Mesendoderm (in vitro differentiated cells): ENCODE measurements around the gene ADARB2.
A peak's percentile ranks its signal among the peaks of the same experiment; 100 is the strongest.

Experiments used
- DNase-seq: peaks from one replicate; pipeline ENCODE4 v3.0.0; 2013
- H2AK5ac ChIP-seq: 2 replicates; pipeline ENCODE4 v1.6.1; 2013; ENCODE audit warnings: low read length, inconsistent platforms
- H2BK120ac ChIP-seq: 2 replicates; pipeline ENCODE4 v1.6.1; 2013; ENCODE audit warnings: low read depth, mild to moderate bottlenecking, low read length, moderate library complexity, mixed read lengths
- H2BK15ac ChIP-seq: replicated peaks from 2 replicates; pipeline ENCODE4 v1.6.1; 2013; ENCODE audit warnings: low read depth, mild to moderate bottlenecking, moderate library complexity
- H2BK5ac ChIP-seq: 2 replicates; pipeline ENCODE4 v1.6.1; 2013; ENCODE audit warnings: low read length, inconsistent platforms
- H3K18ac ChIP-seq: 2 replicates; pipeline ENCODE4 v1.6.1; 2013; ENCODE audit warnings: mild to moderate bottlenecking, low read length, mixed read lengths
- H3K23ac ChIP-seq: one replicate; pipeline ENCODE4 v1.6.1; 2013; ENCODE audit warnings: low read length
- H3K27ac ChIP-seq: 2 replicates; pipeline ENCODE4 v1.5.1; 2013; ENCODE audit warnings: low read depth, mild to moderate bottlenecking, inconsistent platforms, low read length, moderate library complexity
- H3K27me3 ChIP-seq: 2 replicates; pipeline ENCODE4 v1.6.1; 2013; ENCODE audit warnings: low read length, control low read depth, mild to moderate bottlenecking, inconsistent platforms; ENCODE audit not compliant: insufficient read depth, poor library complexity
- H3K36me3 ChIP-seq: 2 replicates; pipeline ENCODE4 v1.6.1; 2013; ENCODE audit warnings: low read length, inconsistent platforms; ENCODE audit not compliant: control insufficient read depth, insufficient read depth
- H3K4ac ChIP-seq: one replicate; pipeline ENCODE4 v1.6.1; 2013; ENCODE audit warnings: low read depth, mild to moderate bottlenecking, low read length, moderate library complexity
- H3K4me1 ChIP-seq: 2 replicates; pipeline ENCODE4 v1.6.1; 2013; ENCODE audit warnings: low read depth, low read length, inconsistent platforms; ENCODE audit not compliant: control insufficient read depth
- H3K4me2 ChIP-seq: 2 replicates; pipeline ENCODE4 v1.6.1; 2013; ENCODE audit warnings: low read length
- H3K4me3 ChIP-seq: 2 replicates; pipeline ENCODE4 v1.5.1; 2013; ENCODE audit warnings: mild to moderate bottlenecking, low read length
- H3K56ac ChIP-seq: one replicate; pipeline ENCODE4 v1.6.1; 2013; ENCODE audit warnings: low read length
- H3K79me1 ChIP-seq: 2 replicates; pipeline ENCODE4 v1.6.1; 2013; ENCODE audit warnings: low read length, inconsistent platforms
- H3K79me2 ChIP-seq: 2 replicates; pipeline ENCODE4 v1.6.1; 2013; ENCODE audit warnings: mild to moderate bottlenecking, low read length; ENCODE audit not compliant: control insufficient read depth, insufficient read depth
- H3K9ac ChIP-seq: 2 replicates; pipeline ENCODE4 v1.6.1; 2013; ENCODE audit warnings: low read length, inconsistent platforms
- H4K5ac ChIP-seq: one replicate; pipeline ENCODE4 v1.6.1; 2013; ENCODE audit warnings: low read length
- H4K8ac ChIP-seq: one replicate; pipeline ENCODE4 v1.6.1; 2013; ENCODE audit warnings: low read depth, mild to moderate bottlenecking, control low read depth, low read length, moderate library complexity
- WGBS: extraction: QIAGEN DNeasy Blood & Tissue Kit; methylation state at CpG from one replicate; pipeline ENCODE4 v1.1.7; 2013; ENCODE audit warnings: low lambda C conversion rate, missing lambda C conversion rate; ENCODE audit not compliant: insufficient coverage; ENCODE audit errors: extremely low coverage; 5-methylcytosine and 5-hydroxymethylcytosine counted together

ADARB2 gene

DNA sequence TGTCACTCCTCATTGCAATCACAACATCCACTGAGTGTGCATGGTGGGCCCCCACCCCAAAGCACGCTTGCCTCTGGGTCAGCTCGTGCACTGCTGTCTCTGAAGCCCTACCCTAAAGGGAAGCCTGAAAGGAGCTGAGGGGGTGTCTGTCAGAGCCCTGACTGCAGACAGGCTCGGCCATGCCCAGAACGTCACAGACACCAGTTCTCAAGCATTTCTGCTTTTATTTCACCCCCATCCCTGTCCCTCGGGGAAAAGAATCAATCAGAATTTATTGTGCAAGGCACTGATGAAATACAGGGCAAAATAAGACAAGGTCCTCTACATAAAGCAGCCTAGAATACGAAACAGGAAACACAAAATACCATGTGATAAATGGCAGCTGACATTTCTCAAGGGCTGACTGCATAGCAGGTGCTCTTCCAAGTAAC, 449.3 kb downstream of the ADARB2 start:
- Histone ChIP-seq H2BK5ac (no peak overlapping the region), H3K79me2 (no peaks in the 10 kb centered on the region), H3K9ac (no peak overlapping the region), H3K4me2 (no peak overlapping the region), H2AK5ac (no peak overlapping the region), H4K8ac (no peak overlapping the region), H3K18ac (no peak overlapping the region), H3K27ac (no peak overlapping the region), H3K79me1 (no peaks in the 10 kb centered on the region), H3K4me3 (no peak overlapping the region), H3K4me1 (no peaks in the 10 kb centered on the region), H3K36me3 (no peaks in the 10 kb centered on the region), H3K27me3 (no peaks in the 10 kb centered on the region), H3K23ac (no peak overlapping the region), H3K56ac (no peak overlapping the region), H2BK15ac (no peak overlapping the region), H2BK120ac (no peak overlapping the region), H4K5ac (no peak overlapping the region), H3K4ac (no peak overlapping the region)
- DNase-seq, result no peak
- no CpG with 5 or more reads among the region's 6 CpGs for WGBS

DNA sequence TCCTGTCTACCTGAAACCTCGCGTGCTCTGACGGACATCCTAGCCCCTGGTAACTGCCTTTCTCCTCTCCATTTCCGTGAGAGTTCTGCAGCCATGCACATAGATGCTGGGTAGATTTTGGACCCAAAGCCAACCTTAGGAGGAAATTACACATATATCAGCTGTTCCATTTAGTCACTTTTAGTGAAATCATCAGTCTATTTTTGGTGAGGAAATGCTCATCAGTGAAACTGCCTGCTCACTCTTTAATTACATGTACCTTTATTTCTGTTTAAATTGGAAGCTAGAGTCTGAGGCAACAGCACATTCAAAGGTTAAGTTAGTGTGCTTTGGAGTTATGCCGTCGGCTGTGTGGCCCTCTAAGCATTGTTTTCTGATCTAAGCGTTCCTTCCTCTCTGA, 449.8 kb downstream of the ADARB2 start:
- Histone ChIP-seq H2BK15ac (no peak overlapping the region), H3K4me1 (no peaks in the 10 kb centered on the region), H3K4ac (no peak overlapping the region), H4K5ac (no peak overlapping the region), H3K27me3 (no peaks in the 10 kb centered on the region), H2AK5ac (no peak overlapping the region), H3K79me1 (no peaks in the 10 kb centered on the region), H3K18ac (no peak overlapping the region), H4K8ac (no peak overlapping the region), H3K4me3 (no peak overlapping the region), H3K4me2 (no peak overlapping the region), H2BK120ac (no peak overlapping the region), H3K79me2 (no peaks in the 10 kb centered on the region), H3K9ac (no peak overlapping the region), H3K23ac (no peak overlapping the region), H3K27ac (no peak overlapping the region), H3K36me3 (no peaks in the 10 kb centered on the region), H2BK5ac (no peak overlapping the region), H3K56ac (no peak overlapping the region)
- WGBS, result no CpG with 5 or more reads among the region's 7 CpGs
- DNase-seq, result no peak

DNA sequence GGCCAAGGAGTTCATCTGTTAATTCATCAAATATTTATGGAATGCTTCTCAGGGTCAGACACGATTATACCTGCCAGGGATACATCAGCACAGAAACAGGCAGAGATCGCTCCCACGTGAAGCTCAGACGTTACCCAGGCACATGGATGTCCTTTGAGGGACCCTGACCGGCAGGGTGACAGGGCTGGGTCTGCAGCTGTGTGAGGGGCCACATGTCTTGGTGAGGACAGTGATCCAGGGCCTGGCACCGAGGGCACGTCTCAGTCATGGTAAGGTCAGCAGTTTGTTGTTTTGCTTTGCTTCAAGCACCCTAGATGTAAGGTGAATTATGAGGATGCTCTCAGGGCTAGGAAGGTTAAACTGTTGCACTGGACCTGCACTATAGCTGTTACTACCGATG, 453.2 kb downstream of the ADARB2 start:
- Histone ChIP-seq H3K9ac (no peak overlapping the region), H3K4me2 (no peak overlapping the region), H3K56ac (no peak overlapping the region), H3K79me2 (no peaks in the 10 kb centered on the region), H3K4me1 (no peaks in the 10 kb centered on the region), H3K4me3 (no peak overlapping the region), H3K27ac (no peak overlapping the region), H2BK5ac (no peak overlapping the region), H3K23ac (no peak overlapping the region), H4K5ac (no peak overlapping the region), H4K8ac (no peak overlapping the region), H3K18ac (no peak overlapping the region), H3K79me1 (no peaks in the 10 kb centered on the region), H3K36me3 (no peaks in the 10 kb centered on the region), H2AK5ac (no peak overlapping the region), H3K27me3 (no peaks in the 10 kb centered on the region), H3K4ac (no peak overlapping the region), H2BK120ac (no peak overlapping the region), H2BK15ac (no peak overlapping the region)
- DNase-seq, result no peak
- no CpG with 5 or more reads among the region's 8 CpGs for WGBS

DNA sequence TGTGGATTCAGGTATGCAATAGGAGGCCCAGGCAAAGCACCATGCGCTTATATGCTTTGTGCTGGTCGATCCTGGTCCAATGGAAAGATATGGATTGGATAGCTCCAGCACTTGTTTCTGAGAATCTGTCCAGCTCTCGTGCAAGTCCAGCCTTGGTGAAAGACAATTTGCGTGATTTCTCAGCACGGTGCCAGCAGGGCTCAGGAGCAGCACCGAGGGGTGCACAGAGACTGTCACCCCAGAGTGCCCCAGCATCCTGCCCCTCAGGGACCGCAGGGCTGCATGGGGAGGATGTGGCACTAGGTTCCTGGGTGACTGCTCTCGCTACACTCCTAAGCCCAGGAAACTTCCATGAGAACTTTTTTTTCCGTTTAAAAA, 455.9 kb downstream of the ADARB2 start:
- no peak overlapping the region for H4K8ac ChIP-seq
- H3K23ac ChIP-seq, result no peak overlapping the region
- H3K79me2 ChIP-seq, result no peaks in the 10 kb centered on the region
- no peak overlapping the region for H2BK15ac ChIP-seq
- no peak overlapping the region for H3K4ac ChIP-seq
- no peak overlapping the region for H3K18ac ChIP-seq
- H3K4me1 ChIP-seq, result no peaks in the 10 kb centered on the region
- no peaks in the 10 kb centered on the region for H3K27me3 ChIP-seq
- H3K4me3 ChIP-seq, result no peak overlapping the region
- no peaks in the 10 kb centered on the region for H3K79me1 ChIP-seq
- DNase-seq, result no peak
- no peaks in the 10 kb centered on the region for H3K36me3 ChIP-seq
- no CpG with 5 or more reads among the region's 9 CpGs for WGBS
- no peak overlapping the region for H4K5ac ChIP-seq
- no peak overlapping the region for H2BK120ac ChIP-seq
- no peak overlapping the region for H3K9ac ChIP-seq
- H3K4me2 ChIP-seq, result no peak overlapping the region
- no peak overlapping the region for H2AK5ac ChIP-seq
- H2BK5ac ChIP-seq, result no peak overlapping the region
- no peak overlapping the region for H3K27ac ChIP-seq
- peak overlapping the region; percentile 34 for H3K56ac ChIP-seq

DNA sequence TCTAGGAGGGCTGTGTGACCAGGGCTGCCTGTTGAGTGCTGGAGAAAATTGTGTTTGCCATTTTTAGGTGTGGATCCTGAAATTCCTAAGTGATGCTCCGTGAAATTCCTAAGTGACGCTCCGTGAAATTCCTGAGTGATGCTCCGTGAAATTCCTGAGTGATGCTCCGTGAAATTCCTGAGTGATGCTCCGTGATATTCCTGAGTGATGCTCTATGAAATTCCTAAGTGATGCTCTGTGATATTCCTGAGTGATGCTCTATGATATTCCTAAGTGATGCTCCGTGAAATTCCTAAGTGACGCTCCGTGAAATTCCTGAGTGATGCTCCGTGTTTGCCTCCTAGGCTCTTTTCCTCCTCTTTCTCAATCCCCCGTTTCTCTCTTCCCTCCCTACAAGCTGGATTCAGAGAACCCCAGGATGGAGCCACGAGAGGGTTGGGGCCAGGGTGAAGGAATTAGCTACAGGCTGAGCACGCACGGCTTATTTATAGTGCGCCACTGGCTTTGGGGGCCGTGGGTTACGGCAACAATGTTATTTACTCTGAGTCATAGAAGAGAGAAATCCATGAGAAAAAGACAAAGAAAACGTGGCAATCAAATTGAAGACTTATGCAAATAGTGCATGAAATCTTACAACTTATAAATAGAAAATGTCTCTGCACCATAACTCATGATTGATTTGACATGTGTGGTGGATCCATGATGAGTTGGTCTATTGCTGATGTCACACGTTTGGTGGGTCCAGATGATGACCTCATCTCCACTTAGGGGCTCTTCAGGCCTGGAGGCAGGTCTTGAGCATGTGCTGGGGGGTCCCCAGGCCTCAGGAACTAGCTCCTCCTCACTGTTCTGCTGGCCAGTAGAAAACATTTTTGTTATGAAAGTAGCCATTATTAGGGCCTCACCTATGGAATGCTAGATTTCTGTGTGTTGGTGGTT, 456.6 kb downstream of the ADARB2 start:
- Histone ChIP-seq H3K56ac (no peak overlapping the region), H3K4me2 (no peak overlapping the region), H3K4me3 (no peak overlapping the region), H4K5ac (no peak overlapping the region), H2BK5ac (no peak overlapping the region), H3K27ac (no peak overlapping the region), H2BK120ac (no peak overlapping the region), H4K8ac (no peak overlapping the region), H3K4me1 (no peaks in the 10 kb centered on the region), H2BK15ac (no peak overlapping the region), H3K4ac (no peak overlapping the region), H3K79me2 (no peaks in the 10 kb centered on the region), H3K27me3 (no peaks in the 10 kb centered on the region), H2AK5ac (no peak overlapping the region), H3K23ac (no peak overlapping the region), H3K79me1 (no peaks in the 10 kb centered on the region), H3K18ac (no peak overlapping the region), H3K9ac (no peak overlapping the region), H3K36me3 (no peaks in the 10 kb centered on the region)
- peak; percentile 94 for DNase-seq
- WGBS, result no CpG with 5 or more reads among the region's 19 CpGs

DNA sequence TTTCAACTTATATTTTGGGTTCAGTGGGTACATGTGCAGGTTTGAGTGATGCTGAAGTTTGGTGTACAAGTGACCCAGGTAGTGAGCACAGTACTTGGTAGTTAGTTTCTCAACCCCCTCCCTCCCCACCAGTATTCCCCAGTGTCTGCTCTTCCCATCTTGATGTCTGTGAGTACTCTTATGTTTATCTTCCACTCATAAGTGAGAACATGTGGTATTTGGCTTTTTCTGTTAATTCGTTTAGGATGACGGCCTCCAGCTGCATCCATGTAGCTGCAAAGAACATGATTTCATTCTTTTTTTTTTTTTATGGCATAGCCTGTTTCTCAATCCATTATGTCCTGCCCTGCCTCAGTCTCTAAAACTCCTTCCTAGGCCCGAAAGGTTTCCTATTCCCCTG, 459.0 kb downstream of the ADARB2 start:
- Histone ChIP-seq H4K5ac (no peak overlapping the region), H3K36me3 (no peaks in the 10 kb centered on the region), H3K27ac (no peak overlapping the region), H3K79me1 (no peaks in the 10 kb centered on the region), H3K9ac (no peak overlapping the region), H4K8ac (no peak overlapping the region), H3K27me3 (no peaks in the 10 kb centered on the region), H3K4me1 (no peaks in the 10 kb centered on the region), H3K4me3 (no peak overlapping the region), H3K23ac (no peak overlapping the region), H2BK15ac (no peak overlapping the region), H2BK5ac (no peak overlapping the region), H3K56ac (no peak overlapping the region), H3K18ac (no peak overlapping the region), H2BK120ac (no peak overlapping the region), H3K4me2 (no peak overlapping the region), H3K79me2 (no peaks in the 10 kb centered on the region), H3K4ac (no peak overlapping the region), H2AK5ac (no peak overlapping the region)
- DNase-seq, result no peak
- WGBS, result no CpG with 5 or more reads among the region's 3 CpGs
